AG04449 (cell line): ENCODE results near the gene HK3.

Experiments
- CTCF ChIA-PET: fragments of 350-600 bp; formaldehyde crosslinking; extraction: SDS; loops from one replicate; lab custom pipeline; 2021; ENCODE audit warnings: antibody characterized with exemption; lab: Yijun Ruan, JAX
- POLR2A ChIA-PET: fragments of 400-600, 350-600 bp; formaldehyde crosslinking; extraction: SDS; loops from one replicate; lab custom pipeline; 2020; ENCODE audit warnings: antibody characterized with exemption, inconsistent platforms; lab: Yijun Ruan, JAX
- DNase-seq: peaks from one replicate; pipeline ENCODE4 v3.0.0-alpha.2; 2010; ENCODE audit warnings: low read depth, low spot score
- H3K4me3 ChIP-seq: 2 replicates; pipeline ENCODE4 v1.5.1; 2011; ENCODE audit warnings: low read depth, mild to moderate bottlenecking, control low read depth, low read length
- CTCF ChIP-seq: IDR thresholded peaks from one replicate; pipeline ENCODE4 v1.5.1; 2011; ENCODE audit warnings: mild to moderate bottlenecking, moderate library complexity, low read length, control low read depth, inconsistent platforms; ENCODE audit not compliant: insufficient read depth; ENCODE audit errors: missing control alignments

HK3 gene

GRCh38 chr5:176883700-176884570 is 15.2 kb downstream of the HK3 start:
- ChIA-PET CTCF (no interaction called here), POLR2A (no interaction called here)
- no peak for TF ChIP-seq CTCF
- no peak for DNase-seq
- no peak overlapping the region for H3K4me3 ChIP-seq

DNA sequence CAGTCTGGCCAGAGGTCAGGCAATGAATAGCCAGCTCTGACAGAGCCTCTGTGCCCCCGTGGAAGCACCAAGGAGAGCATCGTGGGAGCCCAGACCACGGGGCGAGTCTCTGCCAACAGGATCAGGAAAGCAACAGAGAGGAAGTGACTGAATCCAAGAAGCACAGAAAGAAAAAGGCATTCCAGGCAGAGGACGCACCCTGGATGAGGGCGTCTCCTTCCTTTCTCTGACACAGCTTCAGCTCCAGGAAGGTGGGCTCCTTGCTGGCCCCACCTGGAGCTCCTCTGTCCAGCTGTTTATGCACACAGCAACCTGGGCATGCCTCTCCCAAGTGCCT is 16.6 kb downstream of the HK3 start:
- POLR2A ChIA-PET = no interaction called here
- no peak for TF ChIP-seq CTCF
- DNase-seq = no peak
- no peak overlapping the region for H3K4me3 ChIP-seq
- CTCF ChIA-PET = no interaction called here

DNA sequence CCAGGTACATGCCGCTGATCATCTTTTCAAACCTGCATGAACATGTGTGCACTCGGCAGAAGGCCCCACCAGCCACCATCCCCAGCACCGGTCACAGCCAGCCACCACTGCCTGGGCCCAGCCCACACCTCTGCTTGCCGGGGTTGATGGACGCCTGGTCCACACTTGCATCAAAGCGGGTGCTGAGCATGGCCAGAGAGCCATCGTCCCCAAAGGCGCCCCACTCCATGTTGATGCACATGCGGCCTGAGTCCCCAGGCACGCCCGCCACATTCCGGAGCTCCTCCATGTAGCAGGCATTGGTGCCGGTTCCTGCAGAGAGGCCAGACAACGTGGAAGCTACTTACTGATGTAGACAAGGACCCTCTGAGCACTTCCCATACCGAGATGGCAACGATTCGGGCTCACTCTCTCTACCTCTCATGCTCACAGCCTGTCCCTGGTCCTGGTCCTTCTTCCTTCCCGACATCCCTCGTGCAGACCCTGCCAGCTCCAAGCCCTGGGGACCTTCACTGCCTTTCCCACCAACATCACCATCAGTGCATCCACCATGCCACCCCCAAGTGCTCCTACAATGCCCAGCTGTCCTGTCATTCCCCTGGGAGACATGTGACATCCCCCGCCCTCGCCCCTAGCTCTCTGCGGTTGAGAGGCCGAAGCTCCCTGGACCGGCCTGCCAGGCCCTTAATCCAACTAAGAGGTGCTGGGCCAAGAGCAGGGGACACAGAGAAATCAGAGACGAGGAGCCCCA is 17.2 kb downstream of the HK3 start:
- CTCF ChIA-PET = no interaction called here
- no peak overlapping the region for H3K4me3 ChIP-seq
- POLR2A ChIA-PET = no interaction called here
- no peak for TF ChIP-seq CTCF
- no peak for DNase-seq

GRCh38 chr5:176881021-176881749 is 18.0 kb downstream of the HK3 start:
- DNase-seq = no peak
- H3K4me3 ChIP-seq = no peak overlapping the region
- CTCF ChIA-PET = no interaction called here
- POLR2A ChIA-PET = no interaction called here
- TF ChIP-seq CTCF = no peak

DNA sequence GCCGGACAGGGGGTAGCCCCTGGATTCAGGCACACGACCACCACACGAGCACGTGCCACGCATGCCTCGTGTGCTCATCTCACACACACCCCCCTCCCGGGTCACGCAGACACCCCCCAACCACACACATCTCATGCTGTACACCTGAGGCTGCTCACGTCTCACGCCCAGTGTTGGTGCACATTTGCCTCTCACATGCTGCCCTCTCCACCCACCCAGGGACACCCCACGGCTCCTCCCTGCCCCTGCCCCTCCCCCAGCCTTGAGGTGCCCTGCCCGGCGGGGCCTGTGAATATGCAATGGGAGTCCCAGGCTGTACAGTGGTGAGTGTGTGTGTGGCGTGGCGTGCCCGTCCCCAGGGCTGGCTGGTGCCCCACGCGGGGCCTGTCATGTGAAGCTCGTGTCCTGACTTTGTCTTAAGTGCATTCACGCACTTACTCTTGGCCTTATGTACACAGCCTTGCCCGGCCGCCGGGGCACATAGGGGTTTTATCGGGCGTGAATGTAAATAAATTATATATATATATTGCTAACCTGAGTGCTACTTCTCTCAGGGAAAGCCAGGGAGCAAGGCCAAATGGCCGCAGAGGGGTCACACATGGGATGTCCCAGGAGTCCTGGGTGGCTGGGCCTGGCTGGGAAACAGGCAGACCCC is 18.7 kb downstream of the HK3 start:
- ChIA-PET POLR2A (no interaction called here), CTCF (interaction anchor here (1.0 kb wide), 1 partner anchor 13 kb away, joined by 3 read pairs; no protein-coding TSS in a partner anchor)
- DNase-seq = no peak
- no peak for TF ChIP-seq CTCF
- H3K4me3 ChIP-seq = no peak overlapping the region
